SIG-M5 treated with dmso at 0.1 percent for 504 hours (cell line): Measurements from ENCODE around the gene ACIN1.

Source experiments
- DNase-seq: peaks from one replicate; lab custom pipeline; 2025; ENCODE audit not compliant: unreplicated experiment; lab: John Stamatoyannopoulos, UW

ACIN1 gene

GRCh38 chr14:23125011-23125410 lies 30.1 kb upstream of the ACIN1 start:
- no peak for DNase-seq

GRCh38 chr14:23124337-23124954 lies 29.5 kb upstream of the ACIN1 start:
- DNase-seq = no peak

- no peak for DNase-seq
These were observed 28.5 kb upstream of the ACIN1 start for GRCh38 chr14:23123419-23123818.

- DNase-seq = no peak
These were observed 27.1 kb upstream of the ACIN1 start for GRCh38 chr14:23122086-23122485.

GRCh38 chr14:23121361-23121771 lies 26.4 kb upstream of the ACIN1 start:
- DNase-seq = no peak

- peak; percentile 86 for DNase-seq
These were observed 25.8 kb upstream of the ACIN1 start for GRCh38 chr14:23120541-23121251.

GRCh38 chr14:23119363-23120327 lies 24.7 kb upstream of the ACIN1 start:
- DNase-seq = peak; percentile 92

- peak; percentile 86 for DNase-seq
These were observed 23.8 kb upstream of the ACIN1 start, which contains the start of gene CEBPE for GRCh38 chr14:23118506-23119362. Gene CEBPE, minus strand, starts transcription at chr14:23119255. Its CDS starts 164 bp downstream, at chr14:23119091.

GRCh38 chr14:23117371-23118020 lies 22.6 kb upstream of the ACIN1 start:
- DNase-seq = no peak

- no peak for DNase-seq
These were observed 21.0 kb upstream of the ACIN1 start for GRCh38 chr14:23115918-23116317.

- peak; percentile 58 for DNase-seq
These were observed 20.2 kb upstream of the ACIN1 start for GRCh38 chr14:23115039-23115731.

- DNase-seq = no peak
These were observed 19.7 kb upstream of the ACIN1 start for GRCh38 chr14:23114669-23115038.

GRCh38 chr14:23114120-23114458 lies 19.2 kb upstream of the ACIN1 start:
- DNase-seq = no peak

- DNase-seq = peak; percentile 89
These were observed 18.6 kb upstream of the ACIN1 start for GRCh38 chr14:23113431-23114119.

GRCh38 chr14:23112359-23113178 lies 17.6 kb upstream of the ACIN1 start:
- DNase-seq = peak; percentile 86

GRCh38 chr14:23110579-23111365 lies 15.8 kb upstream of the ACIN1 start:
- DNase-seq = no peak

- DNase-seq = no peak
These were observed 14.8 kb upstream of the ACIN1 start for GRCh38 chr14:23109769-23110168.
